Cardiac muscle cell (in vitro differentiated cells and primary cell): ENCODE measurements around the gene TMEM120B. TPM values are rescaled to one million over a fixed set of nuclear protein-coding genes. Genes with fewer than 3 reads are reported as not detected.

Experiments used
- DNase-seq, 2 donors: peaks; one replicate each; pipeline versions ENCODE4 v3.0.0 to v3.0.0-alpha.2; 2010 to 2017; ENCODE audit warnings: low read depth in 1 of 2, low spot score in 1 of 2
- H3K27ac ChIP-seq: fragments of 200-600 bp; sonication (generic); 2 replicates; pipeline ENCODE4 v1.5.1; 2016
- H3K27me3 ChIP-seq: fragments of 200-600 bp; sonication (generic); 2 replicates; pipeline ENCODE4 v1.6.0; 2016; ENCODE audit warnings: control low read depth
- H3K36me3 ChIP-seq: fragments of 200-600 bp; sonication (generic); 2 replicates; pipeline ENCODE4 v1.5.1; 2016; ENCODE audit warnings: control low read depth
- H3K4me1 ChIP-seq: fragments of 200-600 bp; sonication (generic); 2 replicates; pipeline ENCODE4 v1.8.1; 2017; ENCODE audit warnings: low read depth, mild to moderate bottlenecking, mixed run types
- H3K4me3 ChIP-seq: fragments of 200-600 bp; sonication (generic); 2 replicates; pipeline ENCODE4 v1.5.1; 2016; ENCODE audit warnings: mild to moderate bottlenecking
- H3K9me3 ChIP-seq: fragments of 200-600 bp; sonication (generic); 2 replicates; pipeline ENCODE4 v1.5.1; 2017; ENCODE audit warnings: low read depth, mild to moderate bottlenecking, control low read depth
- CTCF ChIP-seq: IDR thresholded peaks from 2 replicates; pipeline ENCODE4 v1.5.1; 2012; ENCODE audit warnings: low read depth, mild to moderate bottlenecking, low read length
- polyA plus RNA-seq: library from polyadenylated mRNA; unstranded; fragments of >200 nt; fragmentation: Nextera tagmentation; extraction: Ambion mirVana; gene quantifications from 2 replicates; pipeline ENCODE4 v1.2.1, GENCODE V29; 2016
- total RNA-seq: library from RNA; depleted of rRNA; stranded (reverse); fragments of >200 nt; gene quantifications from 2 replicates; pipeline ENCODE4 v1.2.3, GENCODE V29; 2016

The TMEM120B gene
- total and polyA plus RNA-seq, 2 experiments from 2014 or later, result 19.7 to 30.7 TPM

GRCh38 chr12:121718653-121719239, 6.2 kb downstream of the TMEM120B start:
- no peak for DNase-seq
- H3K4me3 ChIP-seq, result no peak overlapping the region
- no peaks in the 10 kb centered on the region for H3K27me3 ChIP-seq
- no peaks in the 10 kb centered on the region for H3K36me3 ChIP-seq
- no peaks in the 10 kb centered on the region for H3K9me3 ChIP-seq
- no peak for TF ChIP-seq CTCF
- peaks cover 5% of the 10 kb centered on the region for H3K4me1 ChIP-seq
- H3K27ac ChIP-seq, result no peak overlapping the region

- Histone ChIP-seq H3K9me3 (no peaks in the 10 kb centered on the region), H3K27me3 (no peaks in the 10 kb centered on the region), H3K4me3 (no peak overlapping the region), H3K4me1 (peaks cover 5% of the 10 kb centered on the region), H3K27ac (no peak overlapping the region), H3K36me3 (no peaks in the 10 kb centered on the region)
- DNase-seq, result peak in 1 of 2 donors; percentile 71
- no peak for TF ChIP-seq CTCF
Observed at GRCh38 chr12:121719926-121720414, 7.4 kb downstream of the TMEM120B start.

GRCh38 chr12:121720762-121721161, 8.2 kb downstream of the TMEM120B start:
- no peak for TF ChIP-seq CTCF
- no peak overlapping the region for H3K27ac ChIP-seq
- H3K4me3 ChIP-seq, result no peak overlapping the region
- no peaks in the 10 kb centered on the region for H3K36me3 ChIP-seq
- H3K4me1 ChIP-seq, result peaks cover 5% of the 10 kb centered on the region
- no peak for DNase-seq
- H3K27me3 ChIP-seq, result no peaks in the 10 kb centered on the region
- H3K9me3 ChIP-seq, result no peaks in the 10 kb centered on the region

- Histone ChIP-seq H3K4me3 (no peak overlapping the region), H3K4me1 (no peaks in the 10 kb centered on the region), H3K36me3 (no peaks in the 10 kb centered on the region), H3K27ac (no peak overlapping the region), H3K27me3 (no peaks in the 10 kb centered on the region), H3K9me3 (no peaks in the 10 kb centered on the region)
- DNase-seq, result no peak
- TF ChIP-seq CTCF, result no peak
Observed at GRCh38 chr12:121722511-121722910, 10.0 kb downstream of the TMEM120B start.

- no peak for TF ChIP-seq CTCF
- no peaks in the 10 kb centered on the region for H3K27me3 ChIP-seq
- H3K36me3 ChIP-seq, result no peaks in the 10 kb centered on the region
- DNase-seq, result no peak
- no peaks in the 10 kb centered on the region for H3K4me1 ChIP-seq
- H3K4me3 ChIP-seq, result no peak overlapping the region
- no peak overlapping the region for H3K27ac ChIP-seq
- no peaks in the 10 kb centered on the region for H3K9me3 ChIP-seq
Observed at GRCh38 chr12:121723200-121723599, 10.6 kb downstream of the TMEM120B start.
